HL-60 (cell line): ENCODE measurements around the gene LYPD4.
A peak's percentile ranks its signal among the peaks of the same experiment; 100 is the strongest.

Experiments
- DNase-seq, 2 experiments: peaks; one replicate each; pipeline ENCODE4 v3.0.0-alpha.2; 2010 to 2020; ENCODE audit warnings: low read depth in 1 of 2, low spot score in 1 of 2
- H3K27ac ChIP-seq: fragments of 250-450 bp; sonication (Bioruptor Pico); replicated peaks from 2 replicates; pipeline ENCODE4 v1.5.1; 2020; ENCODE audit warnings: mild to moderate bottlenecking, moderate library complexity
- H3K27me3 ChIP-seq: fragments of 250-450 bp; sonication (Bioruptor Pico); 2 replicates; pipeline ENCODE4 v1.5.1; 2021; ENCODE audit warnings: mild to moderate bottlenecking, moderate library complexity; ENCODE audit not compliant: insufficient read depth, poor library complexity, severe bottlenecking
- H3K4me3 ChIP-seq: replicated peaks from 2 replicates; pipeline ENCODE4 v1.5.1; 2011; ENCODE audit warnings: mild to moderate bottlenecking, control low read depth, low read length; ENCODE audit not compliant: insufficient read depth
- GABPA ChIP-seq: IDR thresholded peaks from 2 replicates; pipeline ENCODE4 v1.6.1; 2012; ENCODE audit warnings: low read depth
- POLR2AphosphoS5 ChIP-seq: IDR thresholded peaks from 2 replicates; pipeline ENCODE4 v1.6.1; 2012; ENCODE audit warnings: low read depth
- SPI1 ChIP-seq: IDR thresholded peaks from 2 replicates; pipeline ENCODE4 v1.6.1; 2012; ENCODE audit warnings: low read depth, mild to moderate bottlenecking, borderline replicate concordance
- TF ChIP-seq, protein P1 (sequence below): IDR thresholded peaks from one replicate; pipeline ENCODE4 v1.5.1; 2011; ENCODE audit warnings: low read length, control low read depth, inconsistent platforms; ENCODE audit not compliant: insufficient read depth
- TF ChIP-seq, protein P2 (sequence below): IDR thresholded peaks from 2 replicates; pipeline ENCODE4 v1.6.1; 2012; ENCODE audit warnings: low read depth; ENCODE audit not compliant: insufficient replicate concordance

LYPD4 gene

DNA sequence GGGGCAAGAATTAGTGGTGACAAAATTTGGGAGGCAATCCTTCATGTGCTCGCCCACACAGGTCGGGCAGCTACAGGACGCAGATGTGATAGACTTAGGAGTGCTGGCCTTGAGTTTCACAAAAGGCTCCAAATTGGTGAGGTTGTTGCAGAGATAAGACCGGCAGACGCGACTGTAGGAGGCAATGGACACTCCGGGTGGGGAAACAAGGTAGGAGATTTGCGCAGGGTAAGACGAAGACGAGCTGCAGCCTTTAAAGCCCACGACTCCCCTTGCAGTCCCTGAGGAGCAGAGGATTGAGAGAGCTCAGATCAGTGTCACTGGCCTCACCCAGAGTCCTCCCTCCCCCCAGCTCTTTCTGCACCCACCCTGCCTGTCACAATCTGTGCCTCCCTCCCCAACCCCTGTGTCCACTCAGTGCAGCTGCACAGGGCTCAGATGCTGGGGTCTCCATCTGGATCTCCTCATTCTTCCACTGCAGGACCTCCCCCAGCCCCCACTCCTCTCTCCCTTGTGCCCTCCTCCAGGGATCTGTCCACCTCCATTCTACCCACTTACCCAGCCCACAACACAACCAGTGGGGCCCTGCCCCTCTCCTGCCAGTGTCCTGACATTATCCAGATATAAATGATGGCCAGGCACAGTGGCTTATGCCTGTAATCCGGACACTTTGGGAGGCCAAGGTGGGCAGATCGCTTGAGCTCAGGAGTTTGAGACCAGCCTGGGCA lies 6.3 kb downstream of the LYPD4 start:
- TF ChIP-seq SPI1 (no peak), GABPA (no peak), POLR2AphosphoS5 (no peak)
- TF ChIP-seq, protein P1, sequence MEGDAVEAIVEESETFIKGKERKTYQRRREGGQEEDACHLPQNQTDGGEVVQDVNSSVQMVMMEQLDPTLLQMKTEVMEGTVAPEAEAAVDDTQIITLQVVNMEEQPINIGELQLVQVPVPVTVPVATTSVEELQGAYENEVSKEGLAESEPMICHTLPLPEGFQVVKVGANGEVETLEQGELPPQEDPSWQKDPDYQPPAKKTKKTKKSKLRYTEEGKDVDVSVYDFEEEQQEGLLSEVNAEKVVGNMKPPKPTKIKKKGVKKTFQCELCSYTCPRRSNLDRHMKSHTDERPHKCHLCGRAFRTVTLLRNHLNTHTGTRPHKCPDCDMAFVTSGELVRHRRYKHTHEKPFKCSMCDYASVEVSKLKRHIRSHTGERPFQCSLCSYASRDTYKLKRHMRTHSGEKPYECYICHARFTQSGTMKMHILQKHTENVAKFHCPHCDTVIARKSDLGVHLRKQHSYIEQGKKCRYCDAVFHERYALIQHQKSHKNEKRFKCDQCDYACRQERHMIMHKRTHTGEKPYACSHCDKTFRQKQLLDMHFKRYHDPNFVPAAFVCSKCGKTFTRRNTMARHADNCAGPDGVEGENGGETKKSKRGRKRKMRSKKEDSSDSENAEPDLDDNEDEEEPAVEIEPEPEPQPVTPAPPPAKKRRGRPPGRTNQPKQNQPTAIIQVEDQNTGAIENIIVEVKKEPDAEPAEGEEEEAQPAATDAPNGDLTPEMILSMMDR = no peak
- TF ChIP-seq, protein P2, sequence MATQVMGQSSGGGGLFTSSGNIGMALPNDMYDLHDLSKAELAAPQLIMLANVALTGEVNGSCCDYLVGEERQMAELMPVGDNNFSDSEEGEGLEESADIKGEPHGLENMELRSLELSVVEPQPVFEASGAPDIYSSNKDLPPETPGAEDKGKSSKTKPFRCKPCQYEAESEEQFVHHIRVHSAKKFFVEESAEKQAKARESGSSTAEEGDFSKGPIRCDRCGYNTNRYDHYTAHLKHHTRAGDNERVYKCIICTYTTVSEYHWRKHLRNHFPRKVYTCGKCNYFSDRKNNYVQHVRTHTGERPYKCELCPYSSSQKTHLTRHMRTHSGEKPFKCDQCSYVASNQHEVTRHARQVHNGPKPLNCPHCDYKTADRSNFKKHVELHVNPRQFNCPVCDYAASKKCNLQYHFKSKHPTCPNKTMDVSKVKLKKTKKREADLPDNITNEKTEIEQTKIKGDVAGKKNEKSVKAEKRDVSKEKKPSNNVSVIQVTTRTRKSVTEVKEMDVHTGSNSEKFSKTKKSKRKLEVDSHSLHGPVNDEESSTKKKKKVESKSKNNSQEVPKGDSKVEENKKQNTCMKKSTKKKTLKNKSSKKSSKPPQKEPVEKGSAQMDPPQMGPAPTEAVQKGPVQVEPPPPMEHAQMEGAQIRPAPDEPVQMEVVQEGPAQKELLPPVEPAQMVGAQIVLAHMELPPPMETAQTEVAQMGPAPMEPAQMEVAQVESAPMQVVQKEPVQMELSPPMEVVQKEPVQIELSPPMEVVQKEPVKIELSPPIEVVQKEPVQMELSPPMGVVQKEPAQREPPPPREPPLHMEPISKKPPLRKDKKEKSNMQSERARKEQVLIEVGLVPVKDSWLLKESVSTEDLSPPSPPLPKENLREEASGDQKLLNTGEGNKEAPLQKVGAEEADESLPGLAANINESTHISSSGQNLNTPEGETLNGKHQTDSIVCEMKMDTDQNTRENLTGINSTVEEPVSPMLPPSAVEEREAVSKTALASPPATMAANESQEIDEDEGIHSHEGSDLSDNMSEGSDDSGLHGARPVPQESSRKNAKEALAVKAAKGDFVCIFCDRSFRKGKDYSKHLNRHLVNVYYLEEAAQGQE = no peak
- no peak overlapping the region for H3K4me3 ChIP-seq
- H3K27me3 ChIP-seq = no peaks in the 10 kb centered on the region
- no peak for DNase-seq
- H3K27ac ChIP-seq = no peak overlapping the region

DNA sequence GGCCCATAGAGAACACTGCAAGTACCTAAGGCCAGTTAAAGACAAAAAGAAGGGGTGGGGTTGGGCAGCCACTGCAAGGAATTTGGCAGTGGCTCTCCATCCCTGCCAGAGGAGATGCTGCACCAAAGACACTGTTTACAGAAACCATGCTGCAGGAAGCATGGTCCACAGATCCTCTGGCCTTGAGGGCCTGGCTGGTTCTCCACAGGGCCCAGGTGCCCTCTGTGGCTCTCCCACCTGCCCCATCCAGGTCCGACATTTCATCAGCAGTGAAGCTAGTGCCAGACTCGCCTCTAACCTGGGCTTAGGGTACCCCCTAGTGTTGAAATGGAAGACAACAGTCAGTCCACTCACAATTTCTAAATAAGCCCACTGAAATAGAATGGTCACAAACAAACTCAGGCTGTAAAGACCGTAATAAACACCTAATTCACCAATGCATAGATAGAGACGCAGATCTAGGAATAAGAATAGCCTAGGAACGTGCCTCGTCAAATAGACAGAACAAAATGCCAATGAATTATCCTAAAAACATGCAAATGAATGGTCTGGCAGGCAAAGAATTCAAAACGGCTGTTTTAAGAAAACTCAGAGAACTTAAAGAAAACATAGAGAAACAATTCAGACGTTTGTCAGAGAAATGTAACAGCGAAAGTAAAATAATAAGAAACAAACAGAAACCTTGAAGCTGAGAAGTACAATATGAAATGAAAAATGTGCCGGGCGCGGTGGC lies 23.3 kb downstream of the LYPD4 start:
- DNase-seq = peak in 1 of 2 experiments; percentile 74

DNA sequence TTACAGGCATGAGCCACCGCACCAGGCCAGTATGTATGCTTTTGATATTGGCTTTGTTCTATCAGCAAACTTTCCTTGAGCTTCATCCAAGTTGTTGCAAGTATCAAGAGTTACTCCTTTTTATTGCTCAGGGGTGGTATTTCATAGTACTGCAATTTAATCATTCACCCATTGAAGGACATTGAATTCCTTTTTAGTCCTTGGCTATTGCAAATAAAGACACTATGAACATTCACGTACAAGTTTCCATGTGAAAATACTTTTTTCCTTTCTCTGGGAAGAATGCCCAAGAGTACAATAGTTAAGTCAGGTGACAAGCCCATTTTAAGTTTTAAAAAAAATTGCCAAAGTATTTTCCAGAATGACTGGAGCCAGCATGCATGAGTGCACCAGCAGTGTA lies 27.7 kb downstream of the LYPD4 start:
- no peak for DNase-seq
- no peak overlapping the region for H3K27ac ChIP-seq
- H3K4me3 ChIP-seq = no peak overlapping the region
- TF ChIP-seq, protein P2 = no peak
- no peak for TF ChIP-seq POLR2AphosphoS5
- TF ChIP-seq, protein P1 = no peak
- no peak for TF ChIP-seq GABPA
- TF ChIP-seq SPI1 = no peak
- no peaks in the 10 kb centered on the region for H3K27me3 ChIP-seq

More for the DNA sequence above, 23.3 kb downstream of the LYPD4 start:
- H3K27me3 ChIP-seq = no peaks in the 10 kb centered on the region
- H3K4me3 ChIP-seq = no peak overlapping the region
- no peak overlapping the region for H3K27ac ChIP-seq
- TF ChIP-seq, protein P1 = peak; percentile 63
- TF ChIP-seq GABPA = no peak

DNA sequence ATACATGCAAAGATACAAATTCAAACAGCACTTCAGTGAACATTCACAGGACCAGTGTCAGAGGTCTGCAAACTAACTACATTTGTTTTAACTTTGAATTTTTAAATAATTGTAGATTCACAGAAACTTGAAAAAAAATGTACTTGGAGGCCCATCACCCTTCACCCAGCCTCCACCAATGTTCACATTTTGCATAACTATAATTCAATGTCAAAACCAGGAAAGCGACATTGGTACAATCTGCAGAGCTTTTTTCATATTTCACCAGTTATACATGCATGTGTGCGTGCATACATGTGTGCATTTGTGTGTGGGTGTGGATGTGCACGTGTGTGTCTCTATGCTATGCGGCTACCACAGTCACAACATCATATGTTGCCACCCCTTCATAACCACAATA lies 29.2 kb downstream of the LYPD4 start:
- DNase-seq = no peak
- TF ChIP-seq, protein P2 = no peak
- TF ChIP-seq SPI1 (no peak), POLR2AphosphoS5 (no peak), GABPA (no peak)
- TF ChIP-seq, protein P1 = no peak
- Histone ChIP-seq H3K27ac (no peak overlapping the region), H3K4me3 (no peak overlapping the region), H3K27me3 (no peaks in the 10 kb centered on the region)
